ENCODE measurements around the gene DPM1.

Gene DPM1

GRCh38 chr20:50891138-50891537, 67.2 kb downstream of the DPM1 start:
- TF ChIP-seq CTCF (IDR thresholded peaks at IDR 0.05; ENCODE audit: low read depth, low read length, missing control alignments): no peak
- no peak overlapping the region for H3K4me3 ChIP-seq (ENCODE audit: low read depth, low read length)
- DNase-seq (ENCODE audit: low read depth): no peak

GRCh38 chr20:50887576-50887975, 70.8 kb downstream of the DPM1 start:
- no peak for TF ChIP-seq CTCF (IDR thresholded peaks at IDR 0.05; ENCODE audit: low read depth, low read length, missing control alignments)
- DNase-seq (ENCODE audit: low read depth): no peak

GRCh38 chr20:50886184-50886790, 72.0 kb downstream of the DPM1 start:
- no peak for DNase-seq (ENCODE audit: low read depth)
- no peak for TF ChIP-seq CTCF (IDR thresholded peaks at IDR 0.05; ENCODE audit: low read depth, low read length, missing control alignments)
- H3K4me3 ChIP-seq (ENCODE audit: low read depth, low read length): no peak overlapping the region

More at GRCh38 chr20:50887576-50887975, 70.8 kb downstream of the DPM1 start:
- no peak overlapping the region for H3K4me3 ChIP-seq (ENCODE audit: low read depth, low read length)

- no peak overlapping the region for H3K4me3 ChIP-seq (ENCODE audit: low read depth, low read length)
- TF ChIP-seq CTCF (IDR thresholded peaks at IDR 0.05; ENCODE audit: low read depth, low read length, missing control alignments): no peak
- DNase-seq (ENCODE audit: low read depth): no peak
Measured at GRCh38 chr20:50885781-50886180, 72.6 kb downstream of the DPM1 start.

- no peak for TF ChIP-seq CTCF (IDR thresholded peaks at IDR 0.05; ENCODE audit: low read depth, low read length, missing control alignments)
- no peak overlapping the region for H3K4me3 ChIP-seq (ENCODE audit: low read depth, low read length)
- no peak for DNase-seq (ENCODE audit: low read depth)
Measured at GRCh38 chr20:50885068-50885467, 73.3 kb downstream of the DPM1 start.
